Measurements from ENCODE around the gene WNT8B. TPM values are rescaled to one million over a fixed set of nuclear protein-coding genes. Genes with fewer than 3 reads are reported as not detected.

The WNT8B gene
- total RNA-seq, 1 experiment from 2014 or later, result not detected

DNA sequence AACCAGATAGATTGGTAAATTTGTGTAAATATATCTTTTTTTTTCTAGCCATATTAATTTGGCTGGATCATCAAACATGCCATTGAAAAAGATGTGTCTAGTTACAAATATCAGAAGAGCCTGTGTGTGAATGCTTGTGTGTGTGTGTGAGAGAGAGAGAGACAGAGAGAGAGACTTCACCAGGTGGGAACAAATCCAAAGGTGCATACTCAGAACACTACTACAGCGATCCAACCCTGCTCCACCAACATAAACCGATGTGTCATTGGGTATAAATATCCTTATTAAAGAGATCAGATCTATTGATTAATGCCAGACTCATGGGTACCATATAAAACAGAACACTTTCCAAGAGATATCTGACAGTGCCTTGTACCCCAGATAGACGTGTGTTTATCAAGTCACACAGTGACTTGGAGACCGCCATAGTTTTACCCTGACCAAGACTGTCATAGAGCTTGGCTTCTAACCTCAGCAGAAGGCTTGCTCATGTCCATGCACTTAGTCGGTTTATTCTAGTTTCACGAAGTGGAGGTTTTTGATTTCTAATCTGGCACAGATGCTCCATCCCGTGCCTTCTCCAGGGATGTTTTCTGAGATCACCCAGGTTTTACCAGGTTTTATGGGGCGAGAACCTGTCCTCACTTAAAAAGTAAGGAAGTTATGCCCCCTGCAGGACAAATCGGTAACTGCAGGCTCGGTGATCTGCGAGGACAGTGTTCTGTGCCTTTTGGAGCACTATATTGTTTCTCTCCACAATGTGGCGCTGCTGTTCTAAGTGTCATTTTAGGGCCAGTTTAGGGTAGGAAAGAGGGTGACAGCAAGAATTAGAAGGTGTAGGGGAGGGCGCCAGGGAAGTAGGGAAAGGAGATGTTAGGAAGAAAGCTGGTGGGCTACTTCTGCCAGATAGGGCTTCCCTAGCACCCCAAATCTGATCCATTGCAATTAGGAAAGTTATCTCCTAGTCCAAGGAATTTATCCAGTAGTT lies 29.3 kb upstream of the WNT8B start:
- ChIA-PET POLR2A (interaction anchor here (0.6 to 0.7 kb wide), 2 partner anchors 60 to 559 kb away, joined by 4 to 6 read pairs; no protein-coding TSS in a partner anchor), CTCF (interaction anchor here (0.6 to 2.5 kb wide), 9 partner anchors 48 to 521 kb away, joined by 3 to 15 read pairs (median 6); partner anchors contain the start of gene SCD)
- H3K4me3 ChIP-seq (ENCODE audit: low read depth in 2 of 2, low read length in 2 of 2), result no peak overlapping the region
- H3K36me3 ChIP-seq (ENCODE audit: control insufficient read depth, insufficient read depth, low read length), result no peaks in the 10 kb centered on the region
- peak overlapping the region; percentile 12; the same call in 1 of the 2 replicates for H3K27ac ChIP-seq (ENCODE audit: low read length)
- in situ Hi-C loops (cut with HindIII; ENCODE audit: low pct_unique_long_range_greater_than_20kb, low sequenced_read_pairs), result loop anchor here (10.0 kb wide), 1 partner anchor 99 kb away; the partner anchor contains the start of gene PKD2L1
- no TSS peak for BruUV-seq (replicated peaks)
- DNase-seq (ENCODE audit: low read depth, low spot score) (peak; percentile 92), ATAC-seq (peak; percentile 97)
- H3K4me1 ChIP-seq (ENCODE audit: control insufficient read depth, insufficient read depth, low read length), result no peaks in the 10 kb centered on the region
- no peak for TF ChIP-seq TCF7L2 (IDR thresholded peaks at IDR 0.05; ENCODE audit: low read depth, low read length)
- TF ChIP-seq, protein P1, sequence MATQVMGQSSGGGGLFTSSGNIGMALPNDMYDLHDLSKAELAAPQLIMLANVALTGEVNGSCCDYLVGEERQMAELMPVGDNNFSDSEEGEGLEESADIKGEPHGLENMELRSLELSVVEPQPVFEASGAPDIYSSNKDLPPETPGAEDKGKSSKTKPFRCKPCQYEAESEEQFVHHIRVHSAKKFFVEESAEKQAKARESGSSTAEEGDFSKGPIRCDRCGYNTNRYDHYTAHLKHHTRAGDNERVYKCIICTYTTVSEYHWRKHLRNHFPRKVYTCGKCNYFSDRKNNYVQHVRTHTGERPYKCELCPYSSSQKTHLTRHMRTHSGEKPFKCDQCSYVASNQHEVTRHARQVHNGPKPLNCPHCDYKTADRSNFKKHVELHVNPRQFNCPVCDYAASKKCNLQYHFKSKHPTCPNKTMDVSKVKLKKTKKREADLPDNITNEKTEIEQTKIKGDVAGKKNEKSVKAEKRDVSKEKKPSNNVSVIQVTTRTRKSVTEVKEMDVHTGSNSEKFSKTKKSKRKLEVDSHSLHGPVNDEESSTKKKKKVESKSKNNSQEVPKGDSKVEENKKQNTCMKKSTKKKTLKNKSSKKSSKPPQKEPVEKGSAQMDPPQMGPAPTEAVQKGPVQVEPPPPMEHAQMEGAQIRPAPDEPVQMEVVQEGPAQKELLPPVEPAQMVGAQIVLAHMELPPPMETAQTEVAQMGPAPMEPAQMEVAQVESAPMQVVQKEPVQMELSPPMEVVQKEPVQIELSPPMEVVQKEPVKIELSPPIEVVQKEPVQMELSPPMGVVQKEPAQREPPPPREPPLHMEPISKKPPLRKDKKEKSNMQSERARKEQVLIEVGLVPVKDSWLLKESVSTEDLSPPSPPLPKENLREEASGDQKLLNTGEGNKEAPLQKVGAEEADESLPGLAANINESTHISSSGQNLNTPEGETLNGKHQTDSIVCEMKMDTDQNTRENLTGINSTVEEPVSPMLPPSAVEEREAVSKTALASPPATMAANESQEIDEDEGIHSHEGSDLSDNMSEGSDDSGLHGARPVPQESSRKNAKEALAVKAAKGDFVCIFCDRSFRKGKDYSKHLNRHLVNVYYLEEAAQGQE (IDR thresholded peaks at IDR 0.05; ENCODE audit: insufficient read depth in 1 of 2, low read depth in 2 of 2, low read length in 1 of 2), result no peak
- TF ChIP-seq SIN3A (IDR thresholded peaks at IDR 0.05; ENCODE audit: borderline replicate concordance, insufficient read depth, low read depth, low read length), result no peak
- TF ChIP-seq POLR2AphosphoS5 (IDR thresholded peaks at IDR 0.05; ENCODE audit: low read depth, low read length), result no peak
- TF ChIP-seq, protein P2, sequence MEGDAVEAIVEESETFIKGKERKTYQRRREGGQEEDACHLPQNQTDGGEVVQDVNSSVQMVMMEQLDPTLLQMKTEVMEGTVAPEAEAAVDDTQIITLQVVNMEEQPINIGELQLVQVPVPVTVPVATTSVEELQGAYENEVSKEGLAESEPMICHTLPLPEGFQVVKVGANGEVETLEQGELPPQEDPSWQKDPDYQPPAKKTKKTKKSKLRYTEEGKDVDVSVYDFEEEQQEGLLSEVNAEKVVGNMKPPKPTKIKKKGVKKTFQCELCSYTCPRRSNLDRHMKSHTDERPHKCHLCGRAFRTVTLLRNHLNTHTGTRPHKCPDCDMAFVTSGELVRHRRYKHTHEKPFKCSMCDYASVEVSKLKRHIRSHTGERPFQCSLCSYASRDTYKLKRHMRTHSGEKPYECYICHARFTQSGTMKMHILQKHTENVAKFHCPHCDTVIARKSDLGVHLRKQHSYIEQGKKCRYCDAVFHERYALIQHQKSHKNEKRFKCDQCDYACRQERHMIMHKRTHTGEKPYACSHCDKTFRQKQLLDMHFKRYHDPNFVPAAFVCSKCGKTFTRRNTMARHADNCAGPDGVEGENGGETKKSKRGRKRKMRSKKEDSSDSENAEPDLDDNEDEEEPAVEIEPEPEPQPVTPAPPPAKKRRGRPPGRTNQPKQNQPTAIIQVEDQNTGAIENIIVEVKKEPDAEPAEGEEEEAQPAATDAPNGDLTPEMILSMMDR (IDR thresholded peaks at IDR 0.05), result peak; percentile 99
- intact Hi-C loops (cut with micrococcal nuclease; ENCODE audit: unreplicated experiment), result loop anchor here (1.0 to 10.0 kb wide), 5 partner anchors 61 to 129 kb away; no protein-coding TSS in a partner anchor
- H3K27me3 ChIP-seq (ENCODE audit: control insufficient read depth, insufficient read depth, low read length), result no peaks in the 10 kb centered on the region
- H3K9me3 ChIP-seq (ENCODE audit: control insufficient read depth, insufficient read depth, low read depth, low read length), result no peaks in the 10 kb centered on the region

DNA sequence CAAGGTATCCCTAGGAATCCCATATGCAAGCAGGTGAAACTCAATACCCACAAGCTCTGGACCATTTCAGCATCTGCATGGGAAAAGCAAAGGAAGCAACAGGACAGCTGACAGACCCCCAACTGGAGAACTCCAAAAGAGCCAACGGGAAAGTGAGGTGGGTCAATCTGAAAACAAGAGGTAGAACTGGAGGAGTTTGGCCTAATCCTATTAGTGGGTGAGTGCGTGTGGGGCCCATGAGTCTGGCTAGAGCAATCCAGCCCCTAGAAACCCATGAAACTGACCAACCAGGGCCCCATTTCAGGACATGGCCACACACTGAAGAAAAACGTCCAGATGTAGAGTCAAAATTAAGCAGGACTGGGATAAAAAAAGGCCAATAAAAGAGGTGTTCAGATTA lies 26.6 kb upstream of the WNT8B start:
- BruUV-seq (replicated peaks), result no TSS peak
- TF ChIP-seq SIN3A (IDR thresholded peaks at IDR 0.05; ENCODE audit: borderline replicate concordance, insufficient read depth, low read depth, low read length), result no peak
- TF ChIP-seq, protein P2 (IDR thresholded peaks at IDR 0.05), result no peak
- TF ChIP-seq, protein P1 (IDR thresholded peaks at IDR 0.05; ENCODE audit: insufficient read depth in 1 of 2, low read depth in 2 of 2, low read length in 1 of 2), result no peak
- TF ChIP-seq TCF7L2 (IDR thresholded peaks at IDR 0.05; ENCODE audit: low read depth, low read length), result no peak
- TF ChIP-seq POLR2AphosphoS5 (IDR thresholded peaks at IDR 0.05; ENCODE audit: low read depth, low read length), result no peak
- Histone ChIP-seq H3K9me3 (ENCODE audit: control insufficient read depth, insufficient read depth, low read depth, low read length) (no peaks in the 10 kb centered on the region), H3K27me3 (ENCODE audit: control insufficient read depth, insufficient read depth, low read length) (no peaks in the 10 kb centered on the region), H3K27ac (ENCODE audit: low read length) (no peak overlapping the region), H3K4me1 (ENCODE audit: control insufficient read depth, insufficient read depth, low read length) (no peaks in the 10 kb centered on the region), H3K4me3 (ENCODE audit: low read depth in 2 of 2, low read length in 2 of 2) (no peak overlapping the region), H3K36me3 (ENCODE audit: control insufficient read depth, insufficient read depth, low read length) (no peaks in the 10 kb centered on the region)
- CTCF ChIA-PET, result no interaction called here
- DNase-seq (ENCODE audit: low read depth, low spot score) (no peak), ATAC-seq (no peak)
- in situ Hi-C loops (cut with HindIII; ENCODE audit: low pct_unique_long_range_greater_than_20kb, low sequenced_read_pairs) (loop anchor here (10.0 kb wide), 1 partner anchor 101 kb away; the partner anchor contains the start of gene PKD2L1), intact Hi-C loops (cut with micrococcal nuclease; ENCODE audit: unreplicated experiment) (loop anchor here (10.0 kb wide), 1 partner anchor 131 kb away; no protein-coding TSS in a partner anchor)
- POLR2A ChIA-PET, result no interaction called here

Data from Panc1 (cell line).